WERI-Rb-1 (cell line): Measurements from ENCODE around the gene UMODL1.

Experiments used
- DNase-seq: peaks from one replicate; pipeline ENCODE4 v3.0.0-alpha.2; 2020
- H3K27ac ChIP-seq: fragments of 250-450 bp; sonication (Bioruptor Pico); 2 replicates; pipeline ENCODE4 v1.5.1; 2020; ENCODE audit warnings: mild to moderate bottlenecking, moderate library complexity
- H3K27me3 ChIP-seq: fragments of 250-450 bp; sonication (Bioruptor Pico); 2 replicates; pipeline ENCODE4 v1.5.1; 2021; ENCODE audit warnings: mild to moderate bottlenecking, low read depth, moderate library complexity; ENCODE audit not compliant: insufficient read depth, severe bottlenecking
- H3K36me3 ChIP-seq: fragments of 250-450 bp; sonication (Bioruptor Pico); 2 replicates; pipeline ENCODE4 v1.5.1; 2020; ENCODE audit warnings: mild to moderate bottlenecking, moderate library complexity
- H3K4me3 ChIP-seq: 2 replicates; pipeline ENCODE4 v1.5.1; 2011; ENCODE audit warnings: low read depth, mild to moderate bottlenecking, control low read depth, low read length
- H3K9me3 ChIP-seq: fragments of 250-450 bp; sonication (Bioruptor Pico); 2 replicates; pipeline ENCODE4 v1.5.1; 2021; ENCODE audit warnings: mild to moderate bottlenecking, moderate library complexity; ENCODE audit not compliant: severe bottlenecking
- CTCF ChIP-seq: IDR thresholded peaks from 2 replicates; pipeline ENCODE4 v1.5.1; 2011; ENCODE audit warnings: low read depth, mild to moderate bottlenecking, control low read depth, inconsistent platforms, low read length

UMODL1 gene

DNA sequence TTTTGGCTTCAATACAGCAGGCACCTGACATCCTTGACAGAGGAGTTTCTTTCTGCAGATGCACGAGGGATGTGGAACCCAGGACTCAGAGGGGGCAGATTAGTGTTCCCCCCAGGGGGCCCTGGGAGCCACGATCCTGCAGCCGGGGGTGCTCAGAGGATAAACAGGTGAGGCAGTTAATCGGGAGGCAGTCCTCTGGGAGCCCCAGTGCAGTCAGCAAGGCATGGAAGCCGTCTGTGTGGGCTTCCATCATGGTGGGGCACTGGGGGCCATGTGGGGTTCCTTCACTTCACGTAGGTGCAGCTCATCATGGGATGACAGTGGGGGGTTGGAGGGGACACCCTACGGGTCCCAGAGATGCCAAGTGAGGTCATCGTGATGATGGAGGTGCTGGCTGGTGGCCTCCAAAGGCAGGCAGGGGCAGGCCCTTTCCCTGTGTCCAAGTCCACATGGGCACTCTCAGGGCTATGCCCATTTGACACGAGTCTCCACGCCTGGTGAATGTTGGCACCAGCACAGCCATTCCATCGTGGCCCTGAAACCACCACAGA lies 88.5 kb downstream of the UMODL1 start:
- TF ChIP-seq CTCF = no peak
- no peak for DNase-seq
- H3K27me3 ChIP-seq = no peaks in the 10 kb centered on the region
- H3K9me3 ChIP-seq = no peaks in the 10 kb centered on the region
- no peak overlapping the region for H3K27ac ChIP-seq
- H3K4me3 ChIP-seq = no peak overlapping the region
- no peaks in the 10 kb centered on the region for H3K36me3 ChIP-seq

GRCh38 chr21:42160111-42160721 lies 89.1 kb downstream of the UMODL1 start:
- Histone ChIP-seq H3K27me3 (no peaks in the 10 kb centered on the region), H3K27ac (no peak overlapping the region), H3K4me3 (no peak overlapping the region), H3K36me3 (no peaks in the 10 kb centered on the region), H3K9me3 (no peaks in the 10 kb centered on the region)
- no peak for DNase-seq
- TF ChIP-seq CTCF = no peak

DNA sequence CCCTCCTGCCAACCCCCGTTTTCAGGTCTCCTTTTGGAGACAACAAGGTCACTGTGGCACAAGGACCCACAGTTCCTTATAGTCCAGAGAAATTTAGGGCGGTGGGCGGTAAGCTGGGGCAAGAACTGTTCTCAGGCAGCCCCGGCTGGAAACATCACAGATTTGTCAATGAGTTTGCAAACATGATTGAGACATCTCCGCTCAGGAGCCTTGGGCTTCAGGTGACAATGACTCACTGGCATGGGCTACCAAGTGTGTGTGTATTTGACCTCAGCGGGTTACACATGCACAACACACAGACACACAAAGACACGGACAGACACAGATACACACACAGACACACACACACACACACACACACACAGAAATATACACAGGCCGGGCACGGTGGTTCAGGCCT lies 89.6 kb downstream of the UMODL1 start:
- Histone ChIP-seq H3K27ac (no peak overlapping the region), H3K36me3 (no peaks in the 10 kb centered on the region), H3K4me3 (no peak overlapping the region), H3K27me3 (no peaks in the 10 kb centered on the region), H3K9me3 (no peaks in the 10 kb centered on the region)
- DNase-seq = no peak
- TF ChIP-seq CTCF = no peak

DNA sequence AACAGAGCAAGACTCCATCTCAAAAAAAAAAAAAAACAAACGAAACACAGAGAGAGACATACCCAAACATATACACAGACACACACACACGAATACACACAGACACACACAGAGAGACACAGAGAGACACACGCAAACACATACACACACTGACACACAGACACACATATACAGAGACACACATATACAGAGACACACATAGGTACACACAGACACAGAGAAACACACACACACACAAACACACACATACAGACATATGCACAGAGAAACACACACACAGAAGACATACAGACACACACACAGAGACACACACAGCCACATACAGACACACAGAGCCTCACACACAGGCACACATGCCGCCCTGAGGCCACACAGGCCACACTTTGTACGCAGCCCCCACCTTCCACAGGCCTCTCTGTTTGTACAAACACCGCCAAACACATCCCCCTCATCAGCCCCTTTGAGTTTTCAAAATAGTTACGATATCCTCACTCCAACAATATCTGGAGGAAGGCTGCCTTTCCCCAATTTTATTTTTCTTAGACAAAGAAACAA lies 90.4 kb downstream of the UMODL1 start:
- no peak for DNase-seq
- TF ChIP-seq CTCF = no peak
- H3K4me3 ChIP-seq = no peak overlapping the region
- no peaks in the 10 kb centered on the region for H3K27me3 ChIP-seq
- no peaks in the 10 kb centered on the region for H3K9me3 ChIP-seq
- H3K36me3 ChIP-seq = no peaks in the 10 kb centered on the region
- H3K27ac ChIP-seq = no peak overlapping the region

DNA sequence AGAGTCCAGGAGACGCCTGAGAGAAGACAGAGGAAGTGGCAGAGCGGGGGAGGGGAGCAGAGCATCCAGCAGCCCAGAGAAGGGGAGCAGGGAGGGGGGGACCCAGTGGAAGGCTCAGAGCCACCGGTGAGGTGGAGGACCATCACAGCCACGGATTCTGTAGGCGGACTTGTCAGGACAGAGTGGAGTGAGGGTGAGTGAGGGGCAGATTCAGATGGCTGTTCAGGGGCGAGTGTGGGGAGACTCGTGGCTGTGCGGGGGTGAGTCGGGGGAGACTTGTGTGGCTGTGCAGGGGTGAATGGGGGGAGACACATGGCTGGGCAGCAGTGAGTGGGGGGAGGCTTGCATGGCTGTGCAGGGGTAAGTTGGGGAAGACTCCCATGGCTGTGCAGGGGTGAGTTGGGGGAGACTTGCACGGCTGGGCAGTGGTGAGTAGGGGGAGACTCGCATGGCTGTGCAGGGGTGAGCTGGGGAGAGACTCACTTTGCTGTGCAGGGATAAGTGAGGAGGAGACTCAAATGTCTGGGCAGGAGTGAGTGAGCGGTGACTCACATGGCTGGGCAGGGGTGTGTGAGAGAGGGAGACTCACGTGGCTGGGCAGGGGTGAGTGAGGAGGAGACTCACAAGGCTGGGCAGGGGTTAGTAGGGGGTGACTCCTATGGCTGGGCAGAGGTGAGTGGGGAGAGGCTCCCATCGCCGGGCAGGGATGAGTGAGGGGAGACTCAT lies 91.0 kb downstream of the UMODL1 start:
- Histone ChIP-seq H3K4me3 (no peak overlapping the region), H3K9me3 (no peaks in the 10 kb centered on the region), H3K27ac (no peak overlapping the region), H3K27me3 (no peaks in the 10 kb centered on the region), H3K36me3 (no peaks in the 10 kb centered on the region)
- TF ChIP-seq CTCF = no peak
- DNase-seq = no peak
